HepG2 (cell line): ENCODE results near the gene CDK5R1. TPM values are rescaled to one million over a fixed set of nuclear protein-coding genes. Genes with fewer than 3 reads are reported as not detected.

Source experiments
- ATAC-seq: fragments of 200-7000 bp; cut with Tn5 transposase; 3 replicates; pipeline ENCODE4 v1.9.1; 2020; ENCODE audit warnings: mild to moderate bottlenecking, moderate library complexity
- BruUV-seq: library from RNA; stranded (reverse); fragments of 400-500 nt; replicated peaks from 2 replicates; lab custom pipeline; 2021; lab: Mats Ljungman, UMichigan
- CTCF ChIA-PET: fragments of 300-600 bp; formaldehyde crosslinking; extraction: SDS; loops from one replicate; lab custom pipeline; 2021; ENCODE audit warnings: low total read pairs, inconsistent platforms, low intra/inter-chr PET ratio; lab: Yijun Ruan, JAX
- POLR2A ChIA-PET: fragments of 350-600 bp; sonication (Branson Sonifier 250); formaldehyde crosslinking; loops from one replicate; lab custom pipeline; 2020; ENCODE audit warnings: antibody characterized with exemption, inconsistent platforms; lab: Yijun Ruan, JAX
- DNase-seq: peaks from one replicate; pipeline ENCODE4 v3.0.0-alpha.2; 2015; ENCODE audit warnings: low spot score
- FAIRE-seq: peaks from 3 replicates; lab custom pipeline; 2011; peaks lifted over from hg19 to GRCh38; lab: Jason Lieb, UNC
- H2AFZ ChIP-seq: one replicate; pipeline ENCODE4 v1.6.1; 2011; ENCODE audit warnings: low read length, inconsistent platforms
- H3K27ac ChIP-seq: fragments of 300-600 bp; 3 replicates; pipeline ENCODE4 v1.8.0; 2011; ENCODE audit warnings: mixed run types, mild to moderate bottlenecking, mixed read lengths, low read length, inconsistent platforms; ENCODE audit not compliant: insufficient read depth; ENCODE audit errors: extremely low read length
- H3K27me3 ChIP-seq, 2 experiments: fragments of 200-600 bp in 1 of 2; 2 replicates in 1 of 2; 3 replicates in 1 of 2; pipeline versions ENCODE4 v1.6.0 to v1.8.0; 2011; ENCODE audit warnings: low read length in 2 of 2, mild to moderate bottlenecking in 2 of 2, moderate library complexity in 2 of 2, inconsistent platforms in 1 of 2; ENCODE audit not compliant: insufficient read depth in 2 of 2, control insufficient read depth in 1 of 2
- H3K36me3 ChIP-seq, 2 experiments: fragments of 200-600 bp in 1 of 2; replicated peaks in 1 of 2; 2 replicates in 1 of 2; 3 replicates in 1 of 2; pipeline versions ENCODE4 v1.5.1 to v1.8.0; 2011; ENCODE audit warnings: low read length in 2 of 2, inconsistent platforms in 1 of 2; ENCODE audit not compliant: insufficient read depth in 2 of 2, control insufficient read depth in 1 of 2
- H3K4me1 ChIP-seq: 2 replicates; pipeline ENCODE4 v1.5.1; 2012; ENCODE audit warnings: low read length, inconsistent platforms; ENCODE audit not compliant: insufficient read depth
- H3K4me2 ChIP-seq: 2 replicates; pipeline ENCODE4 v1.6.0; 2011; ENCODE audit warnings: low read depth, low read length, inconsistent platforms
- H3K4me3 ChIP-seq, 3 experiments: fragments of 200-600 bp in 1 of 3; sonication (generic), shearing (Covaris generic) in 1 of 3; replicated peaks in 1 of 3; 2 replicates each; pipeline ENCODE4 v1.5.1; 2011 to 2016; ENCODE audit warnings: low read length in 3 of 3, inconsistent platforms in 2 of 3, low read depth in 2 of 3, mild to moderate bottlenecking in 2 of 3, control low read depth in 1 of 3, mixed read lengths in 1 of 3; ENCODE audit not compliant: insufficient read depth in 1 of 3
- H3K79me2 ChIP-seq: one replicate; pipeline ENCODE4 v1.6.1; 2011; ENCODE audit warnings: low read length, inconsistent platforms; ENCODE audit not compliant: insufficient read depth
- H3K9ac ChIP-seq: 2 replicates; pipeline ENCODE4 v1.6.0; 2011; ENCODE audit warnings: mild to moderate bottlenecking, low read depth, low read length, inconsistent platforms; ENCODE audit not compliant: insufficient read depth
- H3K9me3 ChIP-seq: 2 replicates; pipeline ENCODE4 v1.5.1; 2012; ENCODE audit warnings: mild to moderate bottlenecking, low read length
- H4K20me1 ChIP-seq: 2 replicates; pipeline ENCODE4 v1.6.0; 2011; ENCODE audit warnings: inconsistent platforms, mild to moderate bottlenecking, low read length, moderate library complexity; ENCODE audit not compliant: insufficient read depth
- ERF ChIP-seq: IDR thresholded peaks from 2 replicates; pipeline ENCODE4 v1.6.1; 2018; ENCODE audit warnings: missing biosample characterization, missing genetic modification reagents
- GFI1 ChIP-seq: sonication (generic); formaldehyde crosslinking; IDR thresholded peaks from 2 replicates; pipeline ENCODE4 v1.5.0; 2020; ENCODE audit warnings: missing genetic modification reagents, mild to moderate bottlenecking, borderline replicate concordance
- MZF1 ChIP-seq: sonication (generic); formaldehyde crosslinking; IDR thresholded peaks from 2 replicates; pipeline ENCODE4 v1.8.1; 2023; ENCODE audit warnings: mild to moderate bottlenecking, missing genetic modification reagents, borderline replicate concordance
- PRDM4 ChIP-seq: sonication (generic); formaldehyde crosslinking; IDR thresholded peaks from 2 replicates; pipeline ENCODE4 v1.9.0; 2021; ENCODE audit warnings: missing genetic modification reagents, borderline replicate concordance
- SAFB2 ChIP-seq: sonication (generic); formaldehyde crosslinking; IDR thresholded peaks from 2 replicates; pipeline ENCODE4 v1.5.1; 2020; ENCODE audit warnings: missing genetic modification reagents, low read depth, mild to moderate bottlenecking, borderline replicate concordance
- SNAI1 ChIP-seq: sonication (generic); formaldehyde crosslinking; IDR thresholded peaks from 2 replicates; pipeline ENCODE4 v1.5.0; 2020; ENCODE audit warnings: mild to moderate bottlenecking, missing genetic modification reagents, borderline replicate concordance
- SP1 ChIP-seq, 2 experiments: fragments of 450-650 bp in 1 of 2; sonication (generic) in 1 of 2; formaldehyde crosslinking in 1 of 2; IDR thresholded peaks; 2 replicates each; pipeline versions ENCODE4 v1.4.0 to v1.6.1; 2016 to 2020; ENCODE audit warnings: missing genetic modification reagents in 1 of 2
- ZMYM3 ChIP-seq: sonication (generic); formaldehyde crosslinking; IDR thresholded peaks from 2 replicates; pipeline ENCODE4 v1.5.1; 2020; ENCODE audit warnings: mild to moderate bottlenecking, missing genetic modification reagents
- ZNF607 ChIP-seq: sonication (generic); formaldehyde crosslinking; IDR thresholded peaks from 2 replicates; pipeline ENCODE4 v1.5.1; 2020; ENCODE audit warnings: missing genetic modification reagents, mild to moderate bottlenecking, borderline replicate concordance
- ZNF878 ChIP-seq: sonication (generic); formaldehyde crosslinking; IDR thresholded peaks from 2 replicates; pipeline ENCODE4 v1.8.1; 2023; ENCODE audit warnings: mild to moderate bottlenecking, missing genetic modification reagents, moderate library complexity
- WGBS: methylation state at CpG from one replicate; pipeline ENCODE4 v1.1.6; 2017; ENCODE audit warnings: low lambda C conversion rate; 5-methylcytosine and 5-hydroxymethylcytosine counted together
- in situ Hi-C: cut with HindIII; loops from 2 replicates; pipeline ENCODE4 v1.10.0; 2017; ENCODE audit warnings: low pct_unique_long_range_greater_than_20kb; ENCODE audit not compliant: extremely low pct_ligation_motif_present
- intact Hi-C: fragments of 100-400 bp; cut with micrococcal nuclease; formaldehyde crosslinking; loops from one replicate; pipeline ENCODE4 v1.10.0; 2022; ENCODE audit not compliant: unreplicated experiment
- polyA plus RNA-seq, 8 experiments: library from polyadenylated mRNA; depleted of rRNA in 3 of 8; stranded (reverse) in 7 of 8; unstranded in 1 of 8; fragments of >200 nt; fragmentation: Illumina TruSeq in 4 of 8; extraction: Trizol in 4 of 8; gene quantifications; 2 replicates each; pipeline versions ENCODE4 v1.2.1 to v1.2.3, GENCODE V29; 2011 to 2016; ENCODE audit warnings: low read depth in 4 of 8, missing spikeins in 1 of 8, mixed read lengths in 1 of 8; ENCODE audit not compliant: insufficient read depth in 1 of 8
- total RNA-seq, 5 experiments: library from RNA; depleted of rRNA; stranded (reverse); fragments of >200 nt; fragmentation: Illumina TruSeq; extraction: Trizol; gene quantifications; 2 replicates each; pipeline ENCODE4 v1.2.3, GENCODE V29; 2016; ENCODE audit warnings: low read depth in 1 of 5
- TF ChIP-seq, protein P1 (sequence below): sonication (generic); formaldehyde crosslinking; IDR thresholded peaks from 2 replicates; pipeline ENCODE4 v1.8.1; 2022; ENCODE audit warnings: mild to moderate bottlenecking, missing genetic modification reagents
- TF ChIP-seq, protein P2 (sequence below): sonication (generic); formaldehyde crosslinking; IDR thresholded peaks from 2 replicates; pipeline ENCODE4 v1.4.0; 2020; ENCODE audit warnings: missing genetic modification reagents, low read depth, mild to moderate bottlenecking, borderline replicate concordance

Gene CDK5R1
- total and polyA plus RNA-seq, 2 of the 13 experiments (the other 11 are each of a cell fraction or from before 2014, with no cell fraction given): 1.1 to 3.9 TPM

DNA sequence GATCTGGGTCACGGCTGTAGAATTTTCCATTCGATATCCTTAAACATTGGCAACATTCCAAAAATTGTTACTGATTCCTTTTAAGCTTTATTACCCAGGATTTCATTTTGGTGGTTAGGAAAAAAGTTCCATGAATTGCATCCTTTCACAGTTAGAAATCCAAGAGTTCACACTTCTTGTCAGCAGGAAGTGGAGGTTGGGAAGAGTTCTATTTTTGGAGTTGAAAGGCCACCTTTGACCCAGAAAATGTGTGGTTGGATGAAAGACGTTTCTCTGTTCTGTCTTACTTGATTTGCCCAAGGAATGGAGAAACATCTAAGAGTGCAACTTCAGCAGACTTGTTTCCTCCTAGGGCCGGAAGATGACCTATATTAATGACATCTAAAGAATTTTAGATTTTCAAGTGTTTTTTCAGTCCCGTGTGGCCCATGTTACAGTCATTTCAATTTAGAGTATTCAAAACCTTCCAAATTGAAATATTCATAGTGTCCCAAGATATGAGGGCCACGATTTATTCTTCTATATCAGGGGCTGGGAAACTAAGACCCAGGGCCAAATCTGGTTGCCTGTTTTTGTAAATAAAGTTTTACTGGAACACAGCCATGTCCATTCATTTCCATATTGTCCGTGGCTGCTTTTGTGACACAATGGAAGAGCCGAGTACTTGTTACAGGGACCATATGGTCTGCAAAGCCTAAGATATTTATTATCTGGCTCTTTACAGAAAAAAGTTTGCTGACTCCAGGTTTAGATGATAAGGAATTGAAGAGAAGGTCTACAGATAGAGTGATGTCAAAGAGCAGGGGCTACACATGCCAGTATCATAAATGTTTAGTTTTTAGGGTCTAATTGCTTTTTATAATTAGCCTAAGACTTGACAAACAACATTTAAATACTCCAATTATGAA is 50.2 kb downstream of the CDK5R1 start:
- Histone ChIP-seq H3K4me1 (0 out of 2 replicates have a peak, but pooled peaks cover 11% of the 10 kb centered on the region), H3K27me3 (no peaks in the 10 kb centered on the region), H3K4me2 (no peak overlapping the region), H3K79me2 (no peaks in the 10 kb centered on the region), H3K4me3 (no peak overlapping the region)
- intact Hi-C loops: no loop called here
- ATAC-seq: no peak
- FAIRE-seq: no peak
- no peak for TF ChIP-seq GFI1 (CRISPR knock-in tag)
- TF ChIP-seq, protein P1, sequence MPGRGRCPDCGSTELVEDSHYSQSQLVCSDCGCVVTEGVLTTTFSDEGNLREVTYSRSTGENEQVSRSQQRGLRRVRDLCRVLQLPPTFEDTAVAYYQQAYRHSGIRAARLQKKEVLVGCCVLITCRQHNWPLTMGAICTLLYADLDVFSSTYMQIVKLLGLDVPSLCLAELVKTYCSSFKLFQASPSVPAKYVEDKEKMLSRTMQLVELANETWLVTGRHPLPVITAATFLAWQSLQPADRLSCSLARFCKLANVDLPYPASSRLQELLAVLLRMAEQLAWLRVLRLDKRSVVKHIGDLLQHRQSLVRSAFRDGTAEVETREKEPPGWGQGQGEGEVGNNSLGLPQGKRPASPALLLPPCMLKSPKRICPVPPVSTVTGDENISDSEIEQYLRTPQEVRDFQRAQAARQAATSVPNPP (CRISPR knock-in tag): no peak
- TF ChIP-seq ZMYM3 (CRISPR knock-in tag): no peak
- TF ChIP-seq, protein P2, sequence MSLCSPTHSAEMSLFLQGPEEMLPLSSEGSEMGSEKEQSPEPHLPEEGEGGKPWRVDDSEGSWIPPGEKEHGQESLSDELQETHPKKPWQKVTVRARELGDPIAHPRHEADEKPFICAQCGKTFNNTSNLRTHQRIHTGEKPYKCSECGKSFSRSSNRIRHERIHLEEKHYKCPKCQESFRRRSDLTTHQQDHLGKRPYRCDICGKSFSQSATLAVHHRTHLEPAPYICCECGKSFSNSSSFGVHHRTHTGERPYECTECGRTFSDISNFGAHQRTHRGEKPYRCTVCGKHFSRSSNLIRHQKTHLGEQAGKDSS (CRISPR knock-in tag): no peak
- no peak for TF ChIP-seq SAFB2 (CRISPR knock-in tag)
- TF ChIP-seq ZNF607 (CRISPR knock-in tag): no peak
- no peak for TF ChIP-seq ERF (CRISPR knock-in tag)
- TF ChIP-seq MZF1 (CRISPR knock-in tag): no peak
- TF ChIP-seq ZNF878 (CRISPR knock-in tag): no peak
- TF ChIP-seq SP1 (IDR thresholded peaks at IDR 0.05): no peak
- TF ChIP-seq SP1 (CRISPR knock-in tag; IDR thresholded peaks at IDR 0.05): no peak
- TF ChIP-seq SNAI1 (CRISPR knock-in tag): no peak
- TF ChIP-seq PRDM4: no peak
- TF ChIP-seq, all 625 proteins: peak for 0
- Histone ChIP-seq H2AFZ (no peak overlapping the region), H3K27ac (no peak overlapping the region), H3K9ac (no peak overlapping the region), H4K20me1 (no peaks in the 10 kb centered on the region; the same call in 1 of the 2 replicates), H3K36me3 (no peaks in the 10 kb centered on the region), H3K9me3 (no peaks in the 10 kb centered on the region)
- no peak for DNase-seq
- no TSS peak for BruUV-seq
- POLR2A ChIA-PET: no interaction called here
- in situ Hi-C loops: no loop called here
- WGBS: 79% methylated on average over 8 of the region's 8 CpGs
- CTCF ChIA-PET: no interaction called here
